GM18508 (cell line): ENCODE measurements around the gene PGGHG.

Experiments
- ATAC-seq: cut with Tn5 transposase; IDR thresholded peaks from one replicate; pipeline ENCODE4 v1.9.1; 2021; ENCODE audit warnings: moderate number of reproducible peaks; ENCODE audit not compliant: insufficient read depth, unreplicated experiment

The PGGHG gene

DNA sequence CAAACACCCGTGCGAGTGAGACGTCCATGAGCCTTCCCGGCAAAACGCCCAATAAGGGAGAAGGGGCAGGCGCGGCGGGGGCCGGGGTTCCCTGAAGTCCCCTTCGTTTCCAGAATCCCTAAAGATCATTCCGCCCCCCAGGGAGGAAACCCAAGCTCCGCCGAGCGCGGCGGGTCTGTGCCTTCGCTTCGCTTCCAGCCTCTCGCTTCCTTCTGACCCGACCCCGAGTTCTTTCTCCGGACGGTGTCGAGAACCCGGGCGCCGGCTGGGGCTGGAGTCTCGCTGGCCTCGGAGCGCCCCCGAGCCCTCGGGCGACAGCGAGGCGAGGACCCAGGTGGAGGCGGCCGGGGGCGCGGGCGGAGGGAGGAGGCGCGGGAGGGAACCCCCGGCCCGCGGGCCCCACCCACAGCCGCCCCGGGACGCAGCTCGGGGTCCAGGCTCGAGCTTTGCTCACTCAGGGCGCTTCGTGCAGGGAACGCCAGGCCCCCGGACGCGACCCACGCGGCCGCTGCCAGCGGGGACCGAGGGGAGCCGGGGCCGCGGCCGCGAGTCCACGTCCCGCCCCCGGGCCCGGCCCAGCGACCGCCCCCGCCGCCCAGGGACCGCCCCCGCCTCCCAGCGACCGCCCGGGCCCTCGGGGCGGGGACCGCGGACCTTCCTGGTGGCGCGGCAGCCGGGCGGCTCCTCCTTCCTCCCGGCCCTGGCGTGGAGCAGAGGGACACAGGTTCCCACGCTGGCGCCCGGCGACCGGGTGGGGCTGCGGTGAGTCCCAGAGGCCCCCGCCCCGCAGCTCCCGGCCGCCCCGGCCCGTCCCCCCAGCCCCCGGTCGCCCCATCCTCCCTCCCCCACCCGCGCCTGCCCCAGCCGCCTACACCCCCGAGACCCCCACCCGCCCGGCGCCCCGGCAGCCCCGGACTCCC is at the start of gene PGGHG:
TSS of gene PGGHG (plus strand) at position 649 of the 920 bp plus-strand sequence. CDS start 691 bp downstream, outside the sequence.
- ATAC-seq: no peak

DNA sequence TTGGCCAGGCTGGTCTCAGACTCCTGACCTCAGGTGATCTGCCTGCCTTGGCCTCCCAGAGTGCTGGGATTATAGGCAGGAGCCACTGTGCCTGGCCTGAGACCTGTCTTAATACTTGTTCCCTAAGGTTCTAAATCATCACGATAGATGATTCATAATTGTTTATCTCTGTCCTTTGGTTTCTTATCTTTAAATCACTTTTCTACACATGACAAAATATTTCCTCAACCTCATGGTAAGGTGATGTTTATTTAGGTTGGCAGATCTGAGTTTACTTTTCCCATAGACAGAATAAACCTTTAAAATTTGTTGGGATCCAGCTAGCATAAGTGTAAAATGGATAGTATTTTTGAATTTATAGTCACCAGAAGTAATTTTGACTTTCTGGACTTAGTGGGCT is 48.6 kb upstream of the PGGHG start:
- ATAC-seq: no peak

DNA sequence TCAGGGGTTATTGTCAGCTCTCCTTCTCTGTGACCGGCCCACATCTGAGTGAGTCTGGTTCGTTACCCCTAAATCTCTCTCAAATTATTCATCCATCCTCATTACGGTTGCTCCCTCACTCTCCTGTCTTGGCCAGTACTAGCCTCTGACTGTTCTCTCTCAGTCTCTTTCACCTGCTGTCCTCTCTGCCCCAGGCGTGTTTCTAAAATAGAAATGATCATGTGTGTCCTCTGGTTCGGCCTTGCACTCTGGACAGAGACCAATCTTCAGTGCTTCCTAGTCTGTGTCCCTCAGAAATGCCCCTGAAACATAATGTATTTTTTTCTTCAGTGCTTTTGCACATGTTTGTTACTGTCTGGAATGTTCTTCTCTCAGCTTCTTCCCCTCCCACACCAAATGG is 47.3 kb upstream of the PGGHG start:
- no peak for ATAC-seq

DNA sequence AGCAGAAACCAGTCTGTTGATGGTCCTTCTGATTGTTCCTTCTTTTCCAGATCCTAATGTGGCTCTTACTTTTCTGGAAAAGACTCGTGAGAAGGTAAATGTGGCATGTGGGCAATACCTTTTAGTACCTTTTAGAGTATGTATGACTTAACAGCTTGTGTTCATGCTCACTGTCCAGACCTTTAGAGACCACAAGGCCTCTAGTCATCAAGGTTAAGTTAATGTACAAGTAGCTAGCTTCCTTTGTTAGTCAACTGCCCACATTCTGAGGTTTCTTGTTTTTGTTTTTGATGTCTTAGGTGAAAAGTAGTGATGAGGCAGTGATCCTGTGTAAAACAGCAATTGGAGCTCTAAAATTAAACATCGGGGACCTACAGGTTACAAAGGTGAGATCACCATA is 44.5 kb upstream of the PGGHG start:
- no peak for ATAC-seq

DNA sequence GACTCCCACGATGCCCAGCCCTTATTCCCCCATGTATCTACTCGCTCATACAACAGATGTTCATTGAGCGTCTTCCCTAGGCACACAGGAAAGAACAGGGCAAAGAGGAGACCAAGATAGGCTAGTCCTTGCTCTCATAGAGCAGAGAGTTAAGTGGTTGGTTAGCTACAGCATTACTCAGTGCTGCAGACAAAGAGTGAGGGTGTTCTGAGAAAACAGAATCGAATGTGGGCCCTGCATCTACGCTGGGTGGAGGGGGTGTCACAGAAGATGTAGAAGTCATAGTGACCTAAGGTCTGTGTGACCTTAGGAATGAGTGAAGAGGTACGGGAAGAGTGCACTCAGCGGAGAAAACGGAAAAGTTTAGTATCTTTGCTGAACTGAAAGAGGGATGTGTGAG is 39.9 kb upstream of the PGGHG start:
- ATAC-seq: no peak

DNA sequence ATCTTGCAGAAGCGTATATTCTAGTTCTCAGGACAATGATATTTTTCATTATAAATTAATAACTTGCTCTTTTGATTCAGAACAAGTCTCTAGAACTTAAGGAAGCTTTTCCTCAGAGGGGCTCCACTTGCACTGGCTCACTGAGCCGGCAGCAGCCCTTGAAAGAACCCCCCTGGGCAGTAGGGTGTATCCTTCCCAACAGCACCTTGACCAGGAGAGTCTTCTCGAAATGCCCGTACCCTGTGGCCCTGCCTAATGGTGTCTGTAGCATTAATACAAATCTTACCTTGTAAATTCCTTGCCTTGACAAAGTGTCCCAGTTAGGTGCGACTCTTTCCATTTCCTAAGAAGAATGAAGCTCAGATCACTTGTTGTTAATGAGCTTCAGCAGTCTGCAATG is 38.7 kb upstream of the PGGHG start:
- ATAC-seq: no peak

DNA sequence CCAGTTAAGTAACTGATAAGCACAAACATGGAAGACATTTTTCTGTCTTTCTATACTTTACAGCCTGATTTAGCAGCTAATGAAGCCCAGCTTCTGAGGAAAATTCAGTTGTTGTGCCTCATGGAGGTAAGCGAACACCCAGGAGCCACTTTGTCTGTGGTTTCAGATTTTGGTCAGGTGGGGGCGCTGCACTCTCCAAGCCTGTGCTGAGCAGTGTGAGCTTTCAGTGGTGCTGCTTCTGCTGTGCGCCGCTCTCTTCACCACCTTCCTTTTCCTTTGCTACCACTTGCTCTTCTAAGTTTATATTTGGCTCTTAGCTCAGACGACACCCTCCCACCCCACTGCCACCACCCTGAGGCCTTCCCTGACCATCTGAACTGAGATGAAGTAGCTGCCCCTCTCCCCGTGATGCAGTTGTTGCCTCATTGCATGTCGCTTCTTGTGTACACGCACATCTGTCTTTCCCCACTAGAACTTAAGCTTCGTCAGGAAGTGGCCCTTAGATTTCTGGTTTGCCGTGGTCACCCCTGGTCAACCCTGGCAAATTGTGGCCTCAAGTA is 38.1 kb upstream of the PGGHG start:
- no peak for ATAC-seq

DNA sequence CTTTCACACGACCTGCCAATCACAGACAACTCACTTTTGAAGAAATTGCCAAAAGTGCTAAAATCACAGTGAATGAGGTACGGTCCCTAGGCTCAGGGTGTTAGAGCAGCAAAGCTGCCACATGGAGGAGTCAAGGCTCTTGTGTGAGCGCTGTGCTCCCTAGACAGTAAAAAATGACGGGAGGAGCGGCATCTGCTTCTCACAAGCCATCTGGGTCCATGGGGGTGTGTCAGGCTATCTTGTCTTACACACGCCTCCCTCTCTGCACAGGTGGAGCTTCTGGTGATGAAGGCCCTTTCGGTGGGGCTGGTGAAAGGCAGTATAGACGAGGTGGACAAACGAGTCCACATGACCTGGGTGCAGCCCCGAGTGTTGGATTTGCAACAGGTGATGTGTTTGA is 37.4 kb upstream of the PGGHG start:
- ATAC-seq: no peak

DNA sequence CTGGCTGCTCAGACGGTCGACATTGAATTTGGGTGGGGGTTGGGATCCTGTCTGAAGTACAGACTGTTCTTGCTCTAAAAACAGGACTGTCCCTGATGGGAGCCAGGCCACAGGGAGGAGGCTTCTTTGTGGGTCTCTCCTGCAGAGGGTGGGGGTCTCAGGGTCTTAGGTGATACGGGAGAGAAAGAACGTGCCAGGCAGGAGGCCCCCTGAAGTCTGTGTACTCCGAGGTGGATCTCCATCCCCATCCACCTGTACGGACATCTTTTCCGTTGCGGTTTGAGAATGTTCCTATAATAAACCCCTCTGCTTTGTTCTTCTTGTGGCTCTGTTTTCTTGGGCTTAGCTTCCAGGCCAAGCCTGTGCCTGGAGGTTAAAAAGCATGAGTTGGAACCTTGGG is 36.3 kb upstream of the PGGHG start:
- ATAC-seq: no peak

DNA sequence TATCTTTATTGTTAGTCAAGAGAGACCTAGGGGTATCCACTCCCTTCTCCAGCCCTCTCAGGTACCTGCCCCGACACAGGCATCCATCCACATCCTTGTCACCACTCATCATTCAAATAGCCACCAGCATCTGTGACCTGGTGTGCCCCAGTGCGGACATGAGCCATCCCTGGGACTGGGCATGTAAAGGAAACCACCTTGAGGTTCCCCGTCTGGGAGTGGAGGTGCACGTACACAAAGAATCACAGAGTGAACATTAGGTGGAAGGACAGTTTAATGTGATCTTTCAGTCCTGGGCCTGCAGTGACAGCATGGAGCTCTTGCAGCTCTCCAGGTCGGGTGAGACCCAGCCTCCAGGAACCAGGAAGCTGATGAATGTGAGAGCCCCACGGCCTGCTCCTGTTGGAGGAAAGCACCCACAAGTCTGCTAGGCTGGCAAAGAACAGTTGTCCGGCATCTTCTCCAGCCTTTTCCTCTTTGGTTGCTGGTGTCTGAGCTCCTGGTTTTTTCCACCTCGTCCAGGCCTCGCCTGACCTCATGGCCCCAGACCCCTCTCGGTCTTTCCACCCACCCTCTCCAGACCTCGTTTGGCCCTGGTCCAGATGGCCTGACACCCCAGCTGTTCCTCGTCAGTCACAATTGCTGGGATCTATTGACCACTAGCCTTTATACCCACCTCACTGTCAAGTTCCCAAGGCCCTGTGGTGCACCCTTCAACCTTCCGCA is 35.6 kb upstream of the PGGHG start:
- no peak for ATAC-seq

DNA sequence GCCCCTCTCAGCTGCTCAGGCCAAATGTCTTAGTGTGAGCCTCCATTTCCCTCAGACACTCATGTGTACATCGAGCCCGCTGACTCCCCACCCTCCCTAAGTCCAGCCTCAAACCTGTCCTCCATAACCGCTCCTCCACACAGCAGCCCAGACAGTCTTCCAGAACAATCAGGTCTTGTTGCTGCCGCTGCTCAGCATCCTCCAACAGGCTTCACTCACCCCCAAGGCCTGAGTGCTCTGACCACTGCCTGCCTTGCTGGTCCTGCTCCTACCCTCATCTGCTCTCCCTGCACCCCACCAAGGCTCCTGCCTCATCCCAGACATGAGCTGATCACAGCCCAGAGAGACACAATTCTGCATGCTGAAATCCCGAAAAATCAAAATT is 35.0 kb upstream of the PGGHG start:
- no peak for ATAC-seq

DNA sequence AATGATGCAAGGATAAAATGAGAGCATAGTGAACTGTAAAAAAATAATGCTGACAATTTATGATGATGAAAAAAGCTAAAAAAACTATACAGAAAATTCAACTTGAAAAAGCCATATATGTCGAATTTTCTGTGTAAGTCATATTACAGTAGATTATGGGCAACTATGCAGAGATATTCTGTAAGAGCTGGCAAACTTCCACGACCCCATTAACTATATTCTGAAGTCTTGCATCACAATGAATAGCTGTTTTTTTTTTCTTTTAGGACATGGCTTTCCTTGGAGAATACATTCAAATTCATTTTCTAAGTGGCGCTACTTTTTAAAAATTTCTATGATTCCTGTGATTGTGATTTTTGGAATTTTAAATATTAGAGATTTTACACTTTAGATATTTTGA is 33.8 kb upstream of the PGGHG start:
- ATAC-seq: no peak

DNA sequence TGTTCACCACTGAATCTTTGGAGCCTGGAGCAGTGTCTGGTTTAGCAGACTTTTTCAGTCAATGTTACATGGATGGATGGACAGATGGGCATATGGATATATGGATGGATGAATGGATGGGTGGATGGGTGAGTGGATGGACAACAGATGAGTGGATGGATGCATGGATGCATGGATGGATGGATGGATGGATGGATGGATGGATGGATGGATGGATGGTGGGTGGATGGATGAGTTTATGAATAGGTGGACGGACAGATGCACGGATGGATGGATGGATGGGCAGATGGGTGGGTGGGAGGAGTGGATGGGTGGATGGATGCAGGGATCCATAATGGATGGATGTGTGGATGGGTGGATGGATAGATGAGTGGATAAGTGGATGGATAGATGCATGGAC is 33.1 kb upstream of the PGGHG start:
- ATAC-seq: no peak

DNA sequence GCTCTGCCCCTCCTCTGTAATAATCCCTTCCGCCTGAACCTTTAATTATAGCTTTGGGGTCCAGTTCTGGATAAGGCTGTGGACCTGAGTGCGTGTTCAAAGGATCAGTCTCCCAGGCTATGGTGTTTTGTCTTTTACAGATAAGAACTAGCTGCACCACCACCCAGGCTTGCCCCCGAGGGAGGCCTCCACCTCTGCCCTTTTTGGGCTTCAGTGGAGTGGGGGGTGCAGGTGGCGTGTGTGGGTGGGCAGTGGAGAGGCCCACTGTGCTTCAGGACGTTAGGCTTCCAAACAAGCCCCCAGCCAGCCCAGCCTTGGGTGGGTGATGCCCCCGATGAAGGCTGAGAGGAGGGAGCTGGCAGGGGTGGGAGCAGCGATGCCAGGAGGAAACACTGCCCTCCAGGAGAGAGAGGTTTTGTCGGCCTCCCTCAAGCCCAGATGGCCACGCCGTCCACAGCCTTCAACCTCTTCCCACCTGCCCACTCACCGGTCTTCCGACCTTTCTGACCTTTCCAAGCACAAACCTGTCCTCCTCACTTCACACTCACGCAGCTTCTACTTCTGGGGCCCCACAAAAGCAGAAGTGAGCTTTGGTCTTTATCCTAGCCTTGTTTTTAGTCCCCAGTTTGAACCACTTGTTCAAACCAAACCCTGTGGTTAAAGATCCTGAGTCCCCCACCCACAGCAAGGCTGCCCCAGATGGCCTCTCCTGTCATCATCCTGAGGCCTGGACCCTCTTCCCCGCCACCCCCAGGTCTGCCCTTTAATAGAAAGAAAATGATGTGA is 31.8 kb upstream of the PGGHG start:
- ATAC-seq: no peak

DNA sequence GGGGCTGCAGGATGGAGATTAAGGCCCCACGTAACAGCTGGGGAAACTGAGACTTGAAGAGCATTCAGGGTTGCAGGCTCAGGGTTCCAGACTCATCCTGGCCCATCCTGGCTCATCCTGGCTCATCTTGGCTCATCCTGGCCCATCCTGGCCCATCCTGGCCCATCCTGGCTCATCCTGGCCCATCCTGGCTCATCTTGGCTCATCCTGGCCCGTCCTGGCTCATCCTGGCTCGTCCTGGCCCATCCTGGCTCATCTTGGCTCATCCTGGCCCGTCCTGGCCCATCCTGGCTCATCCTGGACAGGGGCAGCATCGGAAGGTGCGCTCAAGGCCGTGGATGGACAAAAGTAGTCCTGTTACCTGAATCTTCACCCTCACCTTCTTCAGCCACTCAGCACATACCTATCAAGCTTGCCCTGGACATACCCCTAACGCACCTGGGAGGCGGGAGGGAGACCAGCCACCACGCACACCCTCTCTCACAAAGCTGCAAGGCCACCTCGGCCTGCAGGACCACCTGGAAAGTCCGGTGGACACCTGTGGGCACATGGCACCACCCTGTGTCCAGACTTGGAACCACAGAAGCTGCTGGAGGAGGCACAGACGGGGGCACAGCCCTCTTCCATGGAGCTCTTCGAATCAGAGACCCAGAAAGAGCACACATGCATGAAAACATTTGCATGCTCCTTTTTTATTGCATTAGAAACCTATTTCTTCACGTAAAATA is 31.0 kb upstream of the PGGHG start:
- ATAC-seq: no peak

DNA sequence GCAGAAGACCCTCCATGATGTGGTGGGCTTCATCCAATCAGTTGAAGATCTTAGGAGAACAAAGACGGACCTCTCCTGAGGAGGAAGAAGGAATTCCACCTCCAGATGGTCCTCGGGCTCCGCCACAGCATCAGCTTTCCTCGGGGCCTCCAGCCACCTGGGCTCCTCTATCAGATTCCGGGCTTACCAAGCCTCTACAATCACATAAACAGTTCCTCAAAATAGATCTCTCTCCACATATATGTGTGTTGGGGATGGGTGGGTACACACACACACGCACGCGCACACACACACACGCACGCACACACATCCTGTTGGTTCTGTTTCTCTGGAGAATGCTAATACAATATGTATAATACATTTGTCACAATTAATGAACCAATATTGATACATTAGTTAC is 29.5 kb upstream of the PGGHG start:
- ATAC-seq: no peak

DNA sequence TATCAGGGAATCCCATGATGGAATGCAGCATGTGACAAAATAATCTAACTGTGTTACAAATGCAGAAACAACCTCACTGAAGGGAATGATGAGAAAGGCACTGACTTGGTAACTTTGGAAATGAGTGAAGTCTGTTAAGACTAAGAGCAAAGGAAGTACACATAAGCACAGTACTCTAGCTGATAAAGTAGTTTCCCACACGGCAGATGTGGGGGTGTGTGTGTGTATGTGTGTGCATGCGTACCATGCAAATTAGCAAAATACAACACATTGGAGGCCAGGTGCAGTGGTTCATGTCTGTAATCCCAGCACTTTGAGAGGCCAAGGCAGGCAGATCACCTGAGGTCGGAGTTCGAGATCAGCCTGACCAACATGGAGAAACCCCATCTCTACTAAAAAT is 27.3 kb upstream of the PGGHG start:
- no peak for ATAC-seq

DNA sequence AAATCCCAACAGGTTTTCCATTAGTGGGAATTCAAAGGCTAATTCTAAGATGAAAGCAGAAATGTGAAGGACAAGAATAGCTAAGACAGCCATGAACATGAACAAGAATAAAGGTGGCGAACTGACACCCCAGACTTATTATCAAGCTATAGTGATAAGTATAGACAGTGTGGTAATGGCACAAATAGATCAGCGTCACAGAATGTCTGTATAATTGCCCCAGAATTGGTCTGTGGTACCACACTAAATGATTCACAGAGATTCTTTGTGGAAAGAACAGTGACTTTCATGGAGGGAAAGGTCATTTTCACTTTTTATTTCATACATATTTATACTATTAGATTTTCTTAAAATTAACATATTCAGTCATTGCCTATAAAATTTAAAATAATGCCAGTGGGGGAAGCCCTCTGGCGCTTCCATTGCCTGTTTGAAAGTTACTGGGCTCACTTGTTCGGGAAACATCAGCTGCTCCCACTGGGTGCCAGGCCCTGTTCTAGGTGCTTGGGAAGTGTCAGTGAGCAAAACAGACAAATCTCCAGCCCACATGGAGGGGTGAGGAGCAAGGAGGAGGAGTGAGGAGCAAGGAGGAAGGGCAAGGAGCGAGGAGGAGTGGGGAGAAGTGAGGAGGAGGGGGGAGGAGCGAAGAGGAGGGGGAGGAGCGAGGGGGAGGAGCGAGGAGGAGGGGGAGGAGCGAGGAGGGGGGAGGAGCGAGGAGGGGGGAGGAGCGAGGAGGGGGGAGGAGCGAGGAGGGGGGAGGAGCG is 22.1 kb upstream of the PGGHG start:
- ATAC-seq: no peak

DNA sequence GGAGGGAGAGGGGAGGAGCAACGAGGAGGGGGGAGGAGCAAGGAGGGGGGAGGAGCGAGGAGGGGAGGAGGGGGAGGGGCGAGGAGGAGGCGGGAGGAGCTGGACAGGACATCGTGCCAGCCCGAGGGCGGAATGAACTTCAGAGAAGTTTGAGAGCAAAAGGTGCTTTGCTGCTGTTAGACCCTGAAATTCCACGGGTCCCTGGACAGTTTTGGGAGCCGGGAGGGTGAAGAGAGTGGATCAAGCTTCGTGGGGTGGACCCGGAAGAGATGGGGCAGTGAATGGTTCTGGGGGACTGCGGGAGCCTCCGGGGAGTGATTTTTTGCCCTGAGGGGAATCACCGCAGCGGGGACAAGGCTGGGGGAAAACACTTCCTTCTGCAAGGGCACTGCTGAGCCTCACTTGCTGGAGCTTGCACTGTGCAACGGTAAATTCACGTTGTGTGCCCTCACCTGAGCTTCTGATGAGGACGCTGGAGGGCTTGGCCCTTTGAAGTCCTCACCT is 21.4 kb upstream of the PGGHG start:
- no peak for ATAC-seq
